Measurements from ENCODE around the gene PRDM15.

GRCh38 chr21:41754479-41754891, 124.7 kb downstream of the PRDM15 start:
- TF ChIP-seq, protein P1, sequence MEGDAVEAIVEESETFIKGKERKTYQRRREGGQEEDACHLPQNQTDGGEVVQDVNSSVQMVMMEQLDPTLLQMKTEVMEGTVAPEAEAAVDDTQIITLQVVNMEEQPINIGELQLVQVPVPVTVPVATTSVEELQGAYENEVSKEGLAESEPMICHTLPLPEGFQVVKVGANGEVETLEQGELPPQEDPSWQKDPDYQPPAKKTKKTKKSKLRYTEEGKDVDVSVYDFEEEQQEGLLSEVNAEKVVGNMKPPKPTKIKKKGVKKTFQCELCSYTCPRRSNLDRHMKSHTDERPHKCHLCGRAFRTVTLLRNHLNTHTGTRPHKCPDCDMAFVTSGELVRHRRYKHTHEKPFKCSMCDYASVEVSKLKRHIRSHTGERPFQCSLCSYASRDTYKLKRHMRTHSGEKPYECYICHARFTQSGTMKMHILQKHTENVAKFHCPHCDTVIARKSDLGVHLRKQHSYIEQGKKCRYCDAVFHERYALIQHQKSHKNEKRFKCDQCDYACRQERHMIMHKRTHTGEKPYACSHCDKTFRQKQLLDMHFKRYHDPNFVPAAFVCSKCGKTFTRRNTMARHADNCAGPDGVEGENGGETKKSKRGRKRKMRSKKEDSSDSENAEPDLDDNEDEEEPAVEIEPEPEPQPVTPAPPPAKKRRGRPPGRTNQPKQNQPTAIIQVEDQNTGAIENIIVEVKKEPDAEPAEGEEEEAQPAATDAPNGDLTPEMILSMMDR (IDR thresholded peaks at IDR 0.05), result no peak
- no peak for TF ChIP-seq EP300 (IDR thresholded peaks at IDR 0.05)
- no peak for TF ChIP-seq POLR2A (IDR thresholded peaks at IDR 0.05)
- TF ChIP-seq POLR2AphosphoS5 (IDR thresholded peaks at IDR 0.05), result no peak
